H1 (cell line): ENCODE results near the gene PBX1. TPM values are rescaled to one million over a fixed set of nuclear protein-coding genes. Genes with fewer than 3 reads are reported as not detected.

Experiments
- CREB1 ChIP-seq: IDR thresholded peaks from 2 replicates; pipeline ENCODE4 v1.6.1; 2012; ENCODE audit warnings: inconsistent platforms
- E2F6 ChIP-seq: IDR thresholded peaks from 2 replicates; pipeline ENCODE4 v1.6.1; 2012; ENCODE audit warnings: inconsistent platforms
- FOSL1 ChIP-seq: IDR thresholded peaks from 2 replicates; pipeline ENCODE4 v1.6.1; 2011; ENCODE audit warnings: mild to moderate bottlenecking, low read depth, low read length, moderate library complexity; ENCODE audit not compliant: insufficient read depth
- HDAC6 ChIP-seq: IDR thresholded peaks from one replicate; pipeline ENCODE4 v1.7.1; 2012; ENCODE audit warnings: low read depth, mild to moderate bottlenecking, inconsistent platforms, low read length, moderate library complexity
- KDM1A ChIP-seq: fragments of 200-600, 300-600 bp; sonication (generic); IDR thresholded peaks from 2 replicates; pipeline ENCODE4 v1.7.1; 2016; ENCODE audit warnings: mild to moderate bottlenecking, low read length, borderline replicate concordance
- SIN3A ChIP-seq, 2 experiments: IDR thresholded peaks in 1 of 2; conservative IDR thresholded peaks in 1 of 2; 2 replicates each; pipeline ENCODE4 v1.6.1; 2011 to 2012; ENCODE audit warnings: low read length in 2 of 2, improper control_type of control experiment in 1 of 2, low read depth in 1 of 2, mild to moderate bottlenecking in 1 of 2
- TBP ChIP-seq: IDR thresholded peaks from 2 replicates; pipeline ENCODE4 v1.6.1; 2011; ENCODE audit warnings: low read depth, low read length, improper control_type of control experiment
- polyA plus RNA-seq, 7 experiments: library from polyadenylated mRNA; depleted of rRNA in 3 of 7; stranded (reverse) in 5 of 7; unstranded in 2 of 7; fragments of >200 nt in 5 of 7; fragments of 200-250 nt in 2 of 7; gene quantifications; 1 replicate in 5 of 7; 2 replicates in 1 of 7; 4 replicates in 1 of 7; pipeline versions ENCODE4 v1.2.1 to v1.2.3, GENCODE V29; 2011 to 2013; ENCODE audit warnings: missing spikeins in 2 of 7, mixed read lengths in 2 of 7
- total RNA-seq: library from RNA; stranded (reverse); fragmentation: NEBNext Ultra II Directional; extraction: Animal tissue kit (Norgen Biotek cat#: 25700); gene quantifications from 2 replicates; pipeline ENCODE4 v1.2.1, GENCODE V29; 2021

The PBX1 gene
- total and polyA plus RNA-seq, 2 of the 8 experiments (the other 6 are each of a cell fraction or from before 2014, with no cell fraction given), result 87.4 to 124 TPM

GRCh38 chr1:164638492-164639202 lies 79.7 kb downstream of the PBX1 start (continued):
- no peak for TF ChIP-seq FOSL1
- no peak for TF ChIP-seq SIN3A (conservative IDR thresholded peaks at IDR 0.05 in 1 of 2, IDR thresholded peaks at IDR 0.05 in 1 of 2; ENCODE audit: low read depth in 1 of 2, low read length in 2 of 2)
- no peak for TF ChIP-seq E2F6
- TF ChIP-seq TBP, result no peak
- TF ChIP-seq KDM1A, result no peak
- no peak for TF ChIP-seq CREB1
- TF ChIP-seq HDAC6, result no peak
